ENCODE measurements around the gene MUC21. TPM values are rescaled to one million over a fixed set of nuclear protein-coding genes. Genes with fewer than 3 reads are reported as not detected.

Gene MUC21
- total and polyA plus RNA-seq, 12 donors: 0.09 TPM; not detected in 11

DNA sequence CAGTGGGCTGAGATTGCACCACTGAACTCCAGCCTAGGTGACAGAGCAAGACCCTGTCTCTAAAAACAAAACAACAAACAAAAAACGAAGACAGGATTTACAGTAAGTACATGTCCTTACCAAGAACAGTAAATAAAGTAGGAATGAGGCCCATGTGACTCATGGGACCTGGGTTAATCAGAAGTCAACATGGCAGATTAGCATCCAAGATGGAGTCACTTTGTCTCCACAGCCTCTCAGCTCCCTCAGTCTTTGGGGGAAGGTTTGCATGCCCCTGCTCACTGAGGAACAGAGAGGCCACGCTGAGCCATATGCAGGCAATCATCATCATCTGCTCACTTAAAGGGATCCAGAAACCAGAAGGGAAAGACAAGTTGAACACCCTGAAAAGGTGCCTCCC lies 19.0 kb downstream of the MUC21 start:
- Histone ChIP-seq H3K36me3 (no peaks in the 10 kb centered on the region), H3K27me3 (no peaks in the 10 kb centered on the region), H3K4me1 (peaks cover 4 to 23% (median 12%) of the 10 kb centered on the region in 9 donors), H3K27ac (no peak overlapping the region), H3K4me3 (no peak overlapping the region), H3K9me3 (no peaks in the 10 kb centered on the region)
- intact Hi-C loops (cut with DNase I): no loop called here
- WGBS, 2 donors: 69 to 76% methylated on average over 2 of the region's 2 CpGs
- TF ChIP-seq, protein P1, sequence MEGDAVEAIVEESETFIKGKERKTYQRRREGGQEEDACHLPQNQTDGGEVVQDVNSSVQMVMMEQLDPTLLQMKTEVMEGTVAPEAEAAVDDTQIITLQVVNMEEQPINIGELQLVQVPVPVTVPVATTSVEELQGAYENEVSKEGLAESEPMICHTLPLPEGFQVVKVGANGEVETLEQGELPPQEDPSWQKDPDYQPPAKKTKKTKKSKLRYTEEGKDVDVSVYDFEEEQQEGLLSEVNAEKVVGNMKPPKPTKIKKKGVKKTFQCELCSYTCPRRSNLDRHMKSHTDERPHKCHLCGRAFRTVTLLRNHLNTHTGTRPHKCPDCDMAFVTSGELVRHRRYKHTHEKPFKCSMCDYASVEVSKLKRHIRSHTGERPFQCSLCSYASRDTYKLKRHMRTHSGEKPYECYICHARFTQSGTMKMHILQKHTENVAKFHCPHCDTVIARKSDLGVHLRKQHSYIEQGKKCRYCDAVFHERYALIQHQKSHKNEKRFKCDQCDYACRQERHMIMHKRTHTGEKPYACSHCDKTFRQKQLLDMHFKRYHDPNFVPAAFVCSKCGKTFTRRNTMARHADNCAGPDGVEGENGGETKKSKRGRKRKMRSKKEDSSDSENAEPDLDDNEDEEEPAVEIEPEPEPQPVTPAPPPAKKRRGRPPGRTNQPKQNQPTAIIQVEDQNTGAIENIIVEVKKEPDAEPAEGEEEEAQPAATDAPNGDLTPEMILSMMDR (IDR thresholded peaks at IDR 0.05): no peak
- DNase-seq (no peak), ATAC-seq (no peak)

- TF ChIP-seq, protein P1 (IDR thresholded peaks at IDR 0.05): no peak
- H3K9me3 ChIP-seq: no peaks in the 10 kb centered on the region
- DNase-seq (no peak), ATAC-seq (peak in 2 of 8 donors; percentile 7 to 26)
- H3K4me1 ChIP-seq: peaks cover 4 to 28% (median 12%) of the 10 kb centered on the region in 9 donors
- peak overlapping the region in 9 of 10 donors; percentile 6 to 79 (median 42) for H3K27ac ChIP-seq
- no peaks in the 10 kb centered on the region for H3K36me3 ChIP-seq
- H3K4me3 ChIP-seq: no peak overlapping the region
- WGBS, 2 donors: 65 to 68% methylated on average over 4 of the region's 4 CpGs
- intact Hi-C loops (cut with DNase I): no loop called here
- H3K27me3 ChIP-seq: no peaks in the 10 kb centered on the region
Observed at GRCh38 chr6:31004794-31005193, 21.3 kb downstream of the MUC21 start.

GRCh38 chr6:31005249-31006020 lies 21.9 kb downstream of the MUC21 start:
- H3K4me3 ChIP-seq: no peak overlapping the region
- ATAC-seq (peak; percentile 63 to 92 (median 90)), DNase-seq (peak; percentile 36 to 43)
- TF ChIP-seq, protein P1 (IDR thresholded peaks at IDR 0.05): no peak
- 55 to 59% methylated on average over 9 of the region's 9 CpGs for WGBS, 2 donors
- peak overlapping the region in 9 of 10 donors; percentile 6 to 79 (median 42) for H3K27ac ChIP-seq
- intact Hi-C loops (cut with DNase I): no loop called here
- H3K9me3 ChIP-seq: no peaks in the 10 kb centered on the region
- H3K36me3 ChIP-seq: no peaks in the 10 kb centered on the region
- H3K27me3 ChIP-seq: no peaks in the 10 kb centered on the region
- H3K4me1 ChIP-seq: peaks cover 4 to 28% (median 12%) of the 10 kb centered on the region in 9 donors

- Histone ChIP-seq H3K27ac (peak overlapping the region in 3 of 10 donors; percentile 10 to 48 (median 34)), H3K4me3 (no peak overlapping the region), H3K27me3 (no peaks in the 10 kb centered on the region), H3K4me1 (peaks cover 4 to 28% (median 12%) of the 10 kb centered on the region in 9 donors), H3K9me3 (no peaks in the 10 kb centered on the region), H3K36me3 (no peaks in the 10 kb centered on the region)
- ATAC-seq (peak in 2 of 8 donors; percentile 4 to 20), DNase-seq (no peak)
- WGBS, 2 donors: 53% methylated on average over 8 of the region's 8 CpGs
- intact Hi-C loops (cut with DNase I): no loop called here
- TF ChIP-seq, protein P1 (IDR thresholded peaks at IDR 0.05): no peak
Observed at GRCh38 chr6:31007694-31008093, 24.2 kb downstream of the MUC21 start.
